GM13977 (cell line): ENCODE measurements around the gene RPS6KA3.
"Not testable (repeated sequence)": the region's sequence is repeated elsewhere in the genome, so short reads cannot be mapped to it uniquely, and the experiment has no call there.

Source experiments
- DNase-seq: peaks from one replicate; pipeline ENCODE4 v3.0.0; 2012; ENCODE audit warnings: low spot score
- CTCF ChIP-seq: IDR thresholded peaks from 2 replicates; pipeline ENCODE4 v1.5.1; 2012; ENCODE audit warnings: mild to moderate bottlenecking, control low read depth; ENCODE audit not compliant: insufficient read depth; ENCODE audit errors: extremely low read depth, missing control alignments
- in situ Hi-C: fragments of 300-500 bp; cut with MboI; formaldehyde crosslinking; loops from one replicate; pipeline ENCODE4 v1.12.0; 2022; ENCODE audit warnings: low sequenced_read_pairs, low pct_unique_long_range_greater_than_20kb, mixed read lengths, inconsistent platforms; ENCODE audit not compliant: unreplicated experiment

Gene RPS6KA3

DNA sequence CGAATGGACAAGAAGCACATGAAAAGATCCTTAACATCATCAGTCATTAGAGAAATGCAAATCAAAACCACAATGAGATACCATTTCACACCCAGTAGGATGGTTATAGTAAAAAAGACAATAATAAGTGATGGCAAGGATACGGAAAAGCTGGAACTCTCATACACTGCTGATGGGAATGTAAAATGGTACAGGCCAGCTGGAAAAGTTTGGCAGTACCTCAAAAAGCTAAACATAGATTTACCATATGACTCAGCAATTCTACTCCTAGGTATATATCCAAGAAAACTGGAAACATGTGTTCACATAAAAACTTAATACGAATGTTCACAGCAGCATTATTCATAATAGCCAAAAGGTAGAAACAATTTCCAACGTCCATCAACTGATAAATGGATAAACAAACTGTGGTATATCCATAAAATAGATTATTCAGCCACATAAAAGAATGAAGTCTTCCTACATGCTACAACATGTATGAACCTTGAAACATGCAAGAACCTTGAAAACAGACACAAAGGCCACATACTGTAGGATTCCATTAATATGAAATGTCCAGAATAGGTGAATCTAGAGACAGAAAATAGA is 11.9 kb downstream of the RPS6KA3 start:
- in situ Hi-C loops, result loop anchor here (10.0 kb wide), 1 partner anchor 190 kb away; no protein-coding TSS in a partner anchor
- no peak for DNase-seq
- TF ChIP-seq CTCF, result no peak

GRCh38 chrX:20253232-20253543 is 13.5 kb downstream of the RPS6KA3 start:
- DNase-seq, result no peak
- no peak for TF ChIP-seq CTCF
- in situ Hi-C loops, result loop anchor here (10.0 kb wide), 1 partner anchor 192 kb away; no protein-coding TSS in a partner anchor

DNA sequence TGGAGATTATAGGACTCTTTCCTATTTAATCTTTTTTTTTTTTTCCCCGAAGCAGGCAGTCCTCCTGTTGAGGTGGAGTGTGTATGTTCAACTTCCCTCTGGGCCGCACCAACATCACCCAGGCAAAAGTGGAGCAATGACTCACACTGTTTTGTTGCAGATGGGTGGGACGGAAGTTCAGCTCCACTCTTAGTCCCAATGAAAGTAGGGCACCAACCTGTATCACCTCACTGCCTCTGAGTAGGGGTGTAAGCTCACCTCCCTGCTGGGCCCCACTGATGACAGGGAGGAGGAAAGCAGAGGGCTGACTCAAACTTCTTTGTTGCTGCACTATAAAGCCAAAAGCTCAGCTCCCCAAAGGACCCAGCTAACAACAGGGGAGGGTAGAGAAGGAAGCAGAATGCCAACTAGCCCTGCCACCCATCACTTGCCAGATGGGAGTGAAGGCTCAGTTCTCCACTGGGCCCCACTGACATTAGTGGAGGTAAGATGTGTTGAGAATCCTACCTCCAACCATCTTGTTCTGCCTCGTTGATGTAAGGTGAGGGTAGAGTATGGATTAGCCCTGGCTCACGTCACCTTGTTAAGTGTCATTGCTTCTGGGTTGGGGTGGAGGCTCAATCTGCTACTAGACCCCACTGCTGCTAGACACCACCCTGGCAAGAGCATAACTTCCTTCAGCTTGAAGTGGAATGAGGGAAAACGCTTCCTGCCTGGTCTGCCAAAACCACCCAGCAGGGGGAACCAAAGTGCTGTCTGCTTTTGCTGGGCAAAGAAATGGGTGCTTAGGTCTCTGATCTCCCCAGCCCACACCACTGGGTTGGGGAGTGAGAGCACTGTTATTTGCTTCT is 14.1 kb downstream of the RPS6KA3 start:
- peak; percentile 19 for DNase-seq
- in situ Hi-C loops, result loop anchor here (10.0 kb wide), 1 partner anchor 192 kb away; no protein-coding TSS in a partner anchor
- peak; percentile 62 for TF ChIP-seq CTCF

DNA sequence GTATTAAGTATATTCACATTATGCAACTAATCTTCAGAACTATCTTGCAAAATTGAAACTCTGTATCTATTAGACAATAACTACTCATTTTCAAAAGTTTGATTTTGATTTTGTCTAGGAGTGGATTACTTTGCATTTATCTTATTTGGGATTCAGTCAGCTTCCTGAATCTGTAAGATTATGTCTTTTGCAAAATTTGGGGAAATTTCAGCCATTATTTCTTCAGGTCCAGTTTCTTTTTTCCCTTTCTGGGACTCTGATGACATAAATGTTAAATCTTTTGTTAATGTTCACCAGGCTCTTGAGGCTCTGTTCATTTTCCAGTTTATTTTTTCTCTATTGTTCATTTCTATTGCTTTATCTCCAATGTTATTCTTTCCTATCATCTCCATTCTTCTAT is 15.0 kb downstream of the RPS6KA3 start:
- in situ Hi-C loops, result loop anchor here (10.0 kb wide), 1 partner anchor 193 kb away; no protein-coding TSS in a partner anchor
- TF ChIP-seq CTCF, result no peak
- no peak for DNase-seq

DNA sequence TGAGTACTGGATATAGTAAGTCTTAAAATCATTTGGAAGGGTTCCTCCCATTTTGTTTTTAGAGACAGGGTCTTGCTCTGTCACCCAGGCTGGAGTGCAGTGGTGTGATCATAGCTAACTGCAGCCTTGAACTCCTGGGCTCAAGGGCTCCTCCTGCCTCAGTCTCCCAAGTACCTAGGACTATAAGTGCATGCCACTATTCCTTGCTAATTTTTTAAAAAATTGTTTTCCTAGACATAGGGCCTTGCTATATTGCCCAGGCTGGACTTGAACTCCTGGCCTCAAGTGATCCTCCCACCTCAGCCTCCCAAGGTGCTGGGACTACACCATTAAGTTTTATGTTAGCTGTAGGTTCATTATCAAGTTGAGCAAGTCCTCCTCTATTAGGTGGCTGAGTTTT is 16.6 kb downstream of the RPS6KA3 start:
- in situ Hi-C loops, result loop anchor here (10.0 kb wide), 1 partner anchor 195 kb away; no protein-coding TSS in a partner anchor
- not testable (repeated sequence) for DNase-seq

GRCh38 chrX:20248592-20249192 is 18.0 kb downstream of the RPS6KA3 start:
- in situ Hi-C loops, result no loop called here
- DNase-seq, result no peak
- no peak for TF ChIP-seq CTCF

DNA sequence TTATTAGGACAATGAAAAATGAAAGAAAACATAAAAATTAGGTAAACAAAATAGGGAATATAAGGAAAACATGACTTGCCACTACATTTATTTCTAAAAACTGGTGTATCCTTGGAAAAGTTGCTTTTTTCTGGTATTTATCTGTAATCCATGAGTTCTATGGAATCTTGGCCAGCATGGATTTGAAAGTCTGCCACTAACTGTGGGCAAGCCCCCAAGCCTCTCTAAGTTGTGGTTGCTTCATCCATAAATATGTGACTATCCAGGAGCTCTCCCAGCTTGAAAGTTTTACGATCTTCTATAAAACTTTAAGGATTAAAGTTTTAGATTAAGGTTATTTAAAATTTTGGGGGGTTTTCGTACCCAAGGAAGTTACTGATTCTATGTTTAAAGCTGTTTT is 21.8 kb downstream of the RPS6KA3 start:
- no peak for DNase-seq
- no peak for TF ChIP-seq CTCF
- in situ Hi-C loops, result no loop called here
